IPS-15b (cell line): ENCODE measurements around the gene NUMA1.

Experiments used
- H3K27me3 ChIP-seq: one replicate; pipeline ENCODE4 v1.6.1; 2013; ENCODE audit warnings: low read length; ENCODE audit not compliant: control insufficient read depth, insufficient read depth
- H3K36me3 ChIP-seq: one replicate; pipeline ENCODE4 v1.6.1; 2013; ENCODE audit warnings: low read length; ENCODE audit not compliant: control insufficient read depth, insufficient read depth
- H3K4me1 ChIP-seq: one replicate; pipeline ENCODE4 v1.6.1; 2013; ENCODE audit warnings: mild to moderate bottlenecking, low read length; ENCODE audit not compliant: control insufficient read depth, insufficient read depth
- H3K4me3 ChIP-seq: one replicate; pipeline ENCODE4 v1.5.1; 2013; ENCODE audit warnings: low read depth, low read length
- H3K9ac ChIP-seq: one replicate; pipeline ENCODE4 v1.6.1; 2013; ENCODE audit warnings: low read depth, mild to moderate bottlenecking, low read length
- H3K9me3 ChIP-seq: one replicate; pipeline ENCODE4 v1.6.1; 2013; ENCODE audit warnings: mild to moderate bottlenecking, low read length; ENCODE audit not compliant: control insufficient read depth, insufficient read depth

NUMA1 gene

GRCh38 chr11:72075756-72076155 lies 4.6 kb downstream of the NUMA1 start:
- no peaks in the 10 kb centered on the region for H3K36me3 ChIP-seq
- H3K4me3 ChIP-seq: no peak overlapping the region
- no peaks in the 10 kb centered on the region for H3K9me3 ChIP-seq
- no peaks in the 10 kb centered on the region for H3K27me3 ChIP-seq
- H3K9ac ChIP-seq: no peak overlapping the region
- H3K4me1 ChIP-seq: no peaks in the 10 kb centered on the region

GRCh38 chr11:72075109-72075508 lies 5.2 kb downstream of the NUMA1 start:
- no peaks in the 10 kb centered on the region for H3K9me3 ChIP-seq
- H3K4me3 ChIP-seq: no peak overlapping the region
- H3K36me3 ChIP-seq: no peaks in the 10 kb centered on the region
- H3K4me1 ChIP-seq: no peaks in the 10 kb centered on the region
- H3K9ac ChIP-seq: no peak overlapping the region
- H3K27me3 ChIP-seq: no peaks in the 10 kb centered on the region

GRCh38 chr11:72072348-72072747 lies 8.0 kb downstream of the NUMA1 start:
- Histone ChIP-seq H3K4me1 (no peaks in the 10 kb centered on the region), H3K9ac (no peak overlapping the region), H3K27me3 (no peaks in the 10 kb centered on the region), H3K4me3 (no peak overlapping the region), H3K9me3 (no peaks in the 10 kb centered on the region), H3K36me3 (no peaks in the 10 kb centered on the region)

GRCh38 chr11:72070491-72070890 lies 9.9 kb downstream of the NUMA1 start:
- Histone ChIP-seq H3K27me3 (no peaks in the 10 kb centered on the region), H3K36me3 (no peaks in the 10 kb centered on the region), H3K4me3 (no peak overlapping the region), H3K9me3 (no peaks in the 10 kb centered on the region), H3K4me1 (no peaks in the 10 kb centered on the region), H3K9ac (no peak overlapping the region)

DNA sequence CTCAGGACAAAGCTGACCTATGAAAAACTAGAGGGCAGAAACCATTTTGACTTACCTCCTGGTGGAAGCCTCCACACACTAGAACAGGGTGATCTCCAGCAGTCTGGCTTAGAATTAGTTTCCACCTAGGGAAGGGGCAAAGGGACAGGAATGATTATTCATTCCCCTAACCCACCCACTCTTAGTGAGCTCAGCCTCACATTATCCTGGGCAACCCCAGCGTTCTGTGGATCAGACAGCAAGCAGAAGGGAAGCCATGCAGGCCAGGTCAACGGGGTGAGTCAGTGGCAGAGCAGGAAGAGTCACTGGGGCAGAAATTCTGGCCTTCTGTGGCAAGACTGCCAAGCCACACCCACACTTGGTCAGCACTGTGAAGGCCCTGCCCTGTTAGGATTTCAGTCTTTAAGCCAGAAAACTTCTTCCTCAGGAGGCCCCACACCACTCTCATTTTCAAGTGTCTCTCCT lies 10.5 kb downstream of the NUMA1 start:
- Histone ChIP-seq H3K4me3 (no peak overlapping the region), H3K9ac (no peak overlapping the region), H3K9me3 (no peaks in the 10 kb centered on the region), H3K4me1 (no peaks in the 10 kb centered on the region), H3K36me3 (no peaks in the 10 kb centered on the region), H3K27me3 (no peaks in the 10 kb centered on the region)

- Histone ChIP-seq H3K4me3 (no peak overlapping the region), H3K27me3 (no peaks in the 10 kb centered on the region), H3K9ac (no peak overlapping the region), H3K4me1 (no peaks in the 10 kb centered on the region), H3K9me3 (no peaks in the 10 kb centered on the region), H3K36me3 (no peaks in the 10 kb centered on the region)
Observed at GRCh38 chr11:72069200-72069599, 11.1 kb downstream of the NUMA1 start.

GRCh38 chr11:72067676-72068075 lies 12.7 kb downstream of the NUMA1 start:
- Histone ChIP-seq H3K4me1 (no peaks in the 10 kb centered on the region), H3K4me3 (no peak overlapping the region), H3K9ac (no peak overlapping the region), H3K27me3 (no peaks in the 10 kb centered on the region), H3K9me3 (no peaks in the 10 kb centered on the region), H3K36me3 (no peaks in the 10 kb centered on the region)

DNA sequence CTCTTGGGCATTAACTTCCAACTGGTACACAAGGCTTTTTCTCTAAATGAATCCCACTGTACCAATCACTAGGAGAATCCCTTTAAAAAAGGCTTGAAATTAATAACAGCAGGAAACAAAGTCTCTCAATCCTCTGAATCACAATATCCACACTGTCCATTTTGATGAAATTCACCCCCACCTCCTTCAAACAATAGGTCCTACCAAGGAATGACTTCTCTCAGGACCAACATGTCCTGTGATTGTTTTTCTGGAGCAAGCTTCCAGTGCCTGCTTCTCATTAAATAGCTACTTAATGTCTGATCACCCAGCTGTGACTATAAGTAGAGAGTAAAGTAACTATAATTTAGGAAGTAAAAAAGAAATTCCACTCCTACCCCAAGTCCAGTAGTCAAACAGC lies 13.1 kb downstream of the NUMA1 start:
- H3K27me3 ChIP-seq: no peaks in the 10 kb centered on the region
- no peaks in the 10 kb centered on the region for H3K36me3 ChIP-seq
- H3K9ac ChIP-seq: no peak overlapping the region
- H3K9me3 ChIP-seq: no peaks in the 10 kb centered on the region
- H3K4me3 ChIP-seq: no peak overlapping the region
- H3K4me1 ChIP-seq: no peaks in the 10 kb centered on the region

GRCh38 chr11:72066855-72067254 lies 13.5 kb downstream of the NUMA1 start:
- Histone ChIP-seq H3K4me1 (no peaks in the 10 kb centered on the region), H3K9me3 (no peaks in the 10 kb centered on the region), H3K27me3 (no peaks in the 10 kb centered on the region), H3K9ac (no peak overlapping the region), H3K36me3 (peaks cover under 1% of the 10 kb centered on the region), H3K4me3 (no peak overlapping the region)

DNA sequence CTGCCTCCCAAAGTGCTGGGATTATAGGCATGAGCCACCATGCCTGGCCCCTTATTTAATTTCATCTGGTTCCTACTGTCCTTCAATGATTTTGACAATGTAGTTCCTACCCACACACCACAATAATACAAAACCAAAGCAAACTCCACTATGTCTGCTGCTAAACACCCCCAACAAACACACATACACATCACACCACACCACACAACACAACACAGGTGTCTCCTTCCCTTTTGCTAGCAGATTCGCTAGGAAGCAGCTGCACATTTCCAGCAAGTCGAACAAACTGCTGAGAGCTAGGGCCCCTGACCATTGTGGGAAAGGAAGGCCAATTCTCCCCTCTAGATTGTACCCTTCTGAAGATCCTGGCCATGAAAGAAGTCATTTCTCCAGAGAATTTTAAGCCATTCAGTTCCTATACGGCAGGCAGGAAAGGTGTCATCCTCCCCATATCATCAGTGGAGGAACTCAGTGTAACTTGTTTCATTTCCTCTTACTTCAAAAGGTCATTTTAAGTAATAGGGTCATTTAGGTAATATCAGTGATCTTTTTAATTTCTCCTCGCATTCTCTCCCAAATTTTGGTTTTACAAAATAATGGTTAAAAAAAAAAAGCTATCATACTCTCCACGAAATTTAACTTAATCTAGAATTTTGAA lies 18.5 kb downstream of the NUMA1 start:
- Histone ChIP-seq H3K4me3 (no peak overlapping the region), H3K27me3 (no peaks in the 10 kb centered on the region), H3K9ac (no peak overlapping the region), H3K36me3 (peaks cover 3% of the 10 kb centered on the region), H3K9me3 (no peaks in the 10 kb centered on the region), H3K4me1 (no peaks in the 10 kb centered on the region)

DNA sequence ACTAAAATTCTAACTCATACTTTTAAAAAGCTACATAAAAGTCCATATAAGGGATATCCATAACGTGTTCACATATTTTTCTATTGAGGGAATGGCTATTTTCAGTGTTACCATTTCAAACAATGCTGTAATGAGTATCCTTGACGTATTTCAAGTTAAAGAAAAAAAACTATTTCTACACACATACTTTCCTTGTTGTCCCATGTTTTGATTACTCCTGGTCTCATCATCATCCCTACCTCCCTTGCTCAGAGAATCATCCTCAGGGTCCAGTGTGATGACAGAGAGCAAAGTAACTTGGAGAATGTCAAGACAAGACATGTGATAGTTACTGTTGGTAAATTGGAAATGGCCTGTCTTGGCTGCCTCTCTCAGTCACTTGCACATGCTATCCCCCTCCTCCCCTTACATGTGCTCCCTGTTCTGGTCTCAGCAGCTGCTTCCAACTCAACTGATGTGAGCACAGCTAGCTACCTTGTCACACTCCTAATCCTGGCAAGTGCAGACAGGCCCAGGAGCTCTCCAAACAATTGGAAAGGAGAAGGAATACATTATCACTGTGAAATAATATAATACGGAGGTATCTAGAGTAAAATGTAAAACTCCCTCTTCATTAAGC lies 21.8 kb downstream of the NUMA1 start:
- Histone ChIP-seq H3K4me3 (no peak overlapping the region), H3K9ac (no peak overlapping the region), H3K4me1 (no peaks in the 10 kb centered on the region), H3K27me3 (no peaks in the 10 kb centered on the region), H3K36me3 (peaks cover 3% of the 10 kb centered on the region), H3K9me3 (no peaks in the 10 kb centered on the region)

DNA sequence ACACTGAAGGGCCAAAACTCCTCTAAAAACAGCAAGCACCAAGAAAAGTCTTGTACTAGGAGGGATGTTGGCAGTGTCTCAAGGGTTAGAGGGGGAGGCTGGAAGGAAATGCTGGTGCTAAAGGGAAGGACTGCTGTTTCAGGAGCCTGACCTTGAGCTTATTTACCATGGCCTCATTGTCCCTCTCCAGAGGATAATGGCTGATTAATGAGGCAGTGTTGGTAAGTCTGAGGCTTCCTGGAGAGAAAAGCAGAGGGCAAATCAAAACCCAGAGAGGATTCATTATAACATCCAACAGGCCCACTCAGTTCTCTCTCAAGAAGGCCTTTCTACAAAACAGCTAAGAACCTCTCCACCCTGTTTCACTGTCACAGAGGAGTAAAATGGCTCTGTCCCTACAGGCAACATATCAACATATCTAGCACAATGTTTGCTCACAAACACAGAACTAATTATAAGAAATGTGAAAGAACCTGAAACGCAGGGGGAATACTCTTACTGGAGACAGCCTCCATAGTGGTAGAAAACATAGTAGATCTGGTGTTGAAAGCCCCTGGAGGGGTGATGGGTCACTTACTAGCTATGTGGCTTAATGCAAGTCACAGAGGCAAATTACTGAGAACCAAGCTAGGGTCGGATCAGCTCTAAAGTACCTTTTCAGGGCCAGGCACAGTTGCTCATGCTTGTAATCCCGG lies 31.4 kb downstream of the NUMA1 start:
- Histone ChIP-seq H3K4me3 (no peak overlapping the region), H3K9me3 (no peaks in the 10 kb centered on the region), H3K36me3 (peaks cover 4% of the 10 kb centered on the region), H3K9ac (no peak overlapping the region), H3K4me1 (peaks cover 2% of the 10 kb centered on the region), H3K27me3 (no peaks in the 10 kb centered on the region)
